Neutrophil (primary cell): ENCODE measurements around the gene SOX18.
A peak's percentile ranks its signal among the peaks of the same experiment; 100 is the strongest.

Experiments used
- H3K27ac ChIP-seq: fragments of 200-600 bp; sonication (generic); 2 replicates; pipeline ENCODE4 v1.5.1; 2016; ENCODE audit warnings: mild to moderate bottlenecking, moderate library complexity
- H3K27me3 ChIP-seq: fragments of 200-600 bp; sonication (generic); 2 replicates; pipeline ENCODE4 v1.6.0; 2016; ENCODE audit warnings: mild to moderate bottlenecking
- H3K36me3 ChIP-seq: fragments of 200-600 bp; sonication (generic); 2 replicates; pipeline ENCODE4 v1.5.1; 2017
- H3K4me1 ChIP-seq, 2 experiments: fragments of 200-600 bp in 1 of 2; sonication (generic) in 1 of 2; 1 replicate in 1 of 2; 2 replicates in 1 of 2; pipeline versions ENCODE4 v1.5.1 to v1.6.1; 2013 to 2016; ENCODE audit warnings: low read depth in 1 of 2, low read length in 1 of 2, mild to moderate bottlenecking in 1 of 2, moderate library complexity in 1 of 2; ENCODE audit not compliant: control insufficient read depth in 1 of 2, insufficient read depth in 1 of 2
- H3K4me3 ChIP-seq, 2 experiments: fragments of 200-600 bp in 1 of 2; sonication (generic) in 1 of 2; 1 replicate in 1 of 2; 2 replicates in 1 of 2; pipeline ENCODE4 v1.5.1; 2013 to 2016; ENCODE audit warnings: low read depth in 1 of 2, low read length in 1 of 2, mild to moderate bottlenecking in 1 of 2, moderate library complexity in 1 of 2
- H3K9me3 ChIP-seq: fragments of 200-600 bp; sonication (generic); 2 replicates; pipeline ENCODE4 v1.5.1; 2016
- CTCF ChIP-seq: fragments of 200-600 bp; sonication (generic); IDR thresholded peaks from 2 replicates; pipeline ENCODE4 v1.5.1; 2016; ENCODE audit warnings: antibody characterized with exemption

SOX18 gene

GRCh38 chr20:64071341-64072332 is 22.2 kb upstream of the SOX18 start:
- H3K27me3 ChIP-seq = no peaks in the 10 kb centered on the region
- H3K36me3 ChIP-seq = peaks cover 54% of the 10 kb centered on the region
- no peak for TF ChIP-seq CTCF
- H3K27ac ChIP-seq = peak overlapping the region; percentile 99
- peaks cover 51 to 71% of the 10 kb centered on the region in 2 experiments for H3K4me1 ChIP-seq
- H3K4me3 ChIP-seq = no peak overlapping the region
- H3K9me3 ChIP-seq = peaks cover 5% of the 10 kb centered on the region

GRCh38 chr20:64070244-64070993 is 21.0 kb upstream of the SOX18 start:
- Histone ChIP-seq H3K27me3 (no peaks in the 10 kb centered on the region), H3K36me3 (peaks cover 42% of the 10 kb centered on the region), H3K4me1 (peaks cover 51 to 71% of the 10 kb centered on the region in 2 experiments), H3K9me3 (peaks cover 5% of the 10 kb centered on the region), H3K4me3 (no peak overlapping the region), H3K27ac (peak overlapping the region; percentile 99)
- TF ChIP-seq CTCF = no peak

GRCh38 chr20:64069614-64070243 is 20.3 kb upstream of the SOX18 start:
- peak; percentile 76 for TF ChIP-seq CTCF
- H3K4me1 ChIP-seq = peaks cover 44 to 70% of the 10 kb centered on the region in 2 experiments

GRCh38 chr20:64069209-64069613 is 19.8 kb upstream of the SOX18 start:
- peaks cover 29% of the 10 kb centered on the region for H3K36me3 ChIP-seq
- H3K27me3 ChIP-seq = peaks cover 9% of the 10 kb centered on the region
- H3K9me3 ChIP-seq = peaks cover 5% of the 10 kb centered on the region
- peaks cover 39 to 68% of the 10 kb centered on the region in 2 experiments for H3K4me1 ChIP-seq
- no peak overlapping the region for H3K27ac ChIP-seq
- no peak overlapping the region for H3K4me3 ChIP-seq
- no peak for TF ChIP-seq CTCF

More at GRCh38 chr20:64069614-64070243, 20.3 kb upstream of the SOX18 start:
- H3K36me3 ChIP-seq = peaks cover 35% of the 10 kb centered on the region
- H3K27me3 ChIP-seq = peaks cover 4% of the 10 kb centered on the region
- H3K9me3 ChIP-seq = peaks cover 5% of the 10 kb centered on the region
- H3K4me3 ChIP-seq = no peak overlapping the region
- H3K27ac ChIP-seq = peak overlapping the region; percentile 99
